Spleen (tissue), 11 donors: ENCODE data around the gene XPNPEP2. TPM values are rescaled to one million over a fixed set of nuclear protein-coding genes. Genes with fewer than 3 reads are reported as not detected.
A peak's percentile ranks its signal among the peaks of the same experiment; 100 is the strongest.

Source experiments
- DNase-seq: peaks from one replicate; pipeline ENCODE4 v3.0.0-alpha.2; 2020
- H3K27ac ChIP-seq, 8 donors: fragments of 200-600 bp; sonication (generic) in 7 of 8; 1 replicate in 4 of 8; 2 replicates in 4 of 8; pipeline versions ENCODE4 v1.5.0 to v1.8.0; 2016 to 2021; ENCODE audit warnings: inconsistent platforms in 4 of 8, mild to moderate bottlenecking in 4 of 8, moderate library complexity in 1 of 8
- H3K27me3 ChIP-seq, 7 donors: fragments of 200-600 bp; sonication (generic) in 6 of 7; replicated peaks in 1 of 7; 1 replicate in 4 of 7; 2 replicates in 3 of 7; pipeline versions ENCODE4 v1.5.0 to v1.8.0; 2016 to 2021; ENCODE audit warnings: inconsistent platforms in 3 of 7, mild to moderate bottlenecking in 1 of 7
- H3K36me3 ChIP-seq, 6 donors: fragments of 200-600 bp; sonication (generic) in 5 of 6; 1 replicate in 4 of 6; 2 replicates in 2 of 6; pipeline versions ENCODE4 v1.5.0 to v1.8.0; 2016 to 2021; ENCODE audit warnings: inconsistent platforms in 2 of 6
- H3K4me1 ChIP-seq, 6 donors: fragments of 200-600 bp; sonication (generic) in 5 of 6; 1 replicate in 3 of 6; 2 replicates in 3 of 6; pipeline versions ENCODE4 v1.5.0 to v1.8.0; 2016 to 2021; ENCODE audit warnings: inconsistent platforms in 3 of 6
- H3K4me3 ChIP-seq, 8 donors: fragments of 200-600 bp; sonication (generic) in 7 of 8; 1 replicate in 4 of 8; 2 replicates in 4 of 8; pipeline versions ENCODE4 v1.5.0 to v1.8.0; 2016 to 2021; ENCODE audit warnings: inconsistent platforms in 4 of 8, mild to moderate bottlenecking in 4 of 8, moderate library complexity in 2 of 8
- H3K9me3 ChIP-seq, 8 donors: fragments of 200-600 bp; sonication (generic) in 7 of 8; 1 replicate in 4 of 8; 2 replicates in 4 of 8; pipeline versions ENCODE4 v1.5.0 to v1.8.0; 2016 to 2021; ENCODE audit warnings: inconsistent platforms in 4 of 8
- POLR2A ChIP-seq, 3 donors: fragments of 450-650 bp; IDR thresholded peaks; one replicate each; pipeline ENCODE4 v1.5.1; 2017; ENCODE audit warnings: antibody characterized with exemption in 3 of 3, mild to moderate bottlenecking in 1 of 3
- POLR2AphosphoS5 ChIP-seq, 3 donors: sonication (generic); formaldehyde crosslinking; IDR thresholded peaks; one replicate each; pipeline ENCODE4 v1.5.1; 2017; ENCODE audit warnings: antibody characterized with exemption in 3 of 3
- WGBS, 5 donors: extraction: QIAGEN DNeasy Blood & Tissue Kit in 3 of 5; methylation state at CpG; one replicate each; pipeline versions ENCODE4 v1.1.5 to v1.1.7; 2013 to 2018; 5-methylcytosine and 5-hydroxymethylcytosine counted together
- intact Hi-C: fragments of 100-400 bp; cut with DNase I; formaldehyde crosslinking; loops from one replicate; pipeline ENCODE4 v1.15.0; 2023; ENCODE audit warnings: low total_unique reads
- polyA plus RNA-seq, 3 donors: library from polyadenylated mRNA; stranded (reverse); fragments of 200-250 nt; gene quantifications; one replicate each; pipeline ENCODE4 v1.2.1, GENCODE V29; 2013
- total RNA-seq, 7 donors: library from RNA; depleted of rRNA in 3 of 7; stranded (reverse); fragments of >200 nt in 3 of 7; fragmentation: NEBNext Ultra II Directional in 4 of 7; extraction: Animal tissue kit (Norgen Biotek cat#: 25700) in 4 of 7; gene quantifications; one replicate each; pipeline versions ENCODE4 v1.1.0 to v1.2.1, GENCODE V29; 2016 to 2021
- TF ChIP-seq, protein P1 (sequence below), 11 experiments: fragments of 200-600 bp in 7 of 11; fragments of 450-650 bp in 4 of 11; sonication (generic) in 4 of 11; IDR thresholded peaks in 8 of 11; conservative IDR thresholded peaks in 3 of 11; 1 replicate in 7 of 11; 2 replicates in 4 of 11; pipeline versions ENCODE4 v1.4.0 to v1.8.0; 2016 to 2021; ENCODE audit warnings: antibody characterized with exemption in 11 of 11, inconsistent platforms in 4 of 11, mild to moderate bottlenecking in 1 of 11
- donor health status: healthy with polysubstance abuse.
- donor health status: DM: no; HTN: no; CAD: no; lungs with moderate emphysema.
- donor health status: DM: no; HTN: no; CAD: no.
- donor health status: Bipolar disorder and iron deficiency.
- donor health status: healthy.
- donor health status: DM: no; HTN: no; CAD: no.
- donor health status: DM: yes; HTN: yes; CAD: no.

Gene XPNPEP2
- total and polyA plus RNA-seq, 10 donors = 0.09 to 0.74 (median 0.21) TPM

DNA sequence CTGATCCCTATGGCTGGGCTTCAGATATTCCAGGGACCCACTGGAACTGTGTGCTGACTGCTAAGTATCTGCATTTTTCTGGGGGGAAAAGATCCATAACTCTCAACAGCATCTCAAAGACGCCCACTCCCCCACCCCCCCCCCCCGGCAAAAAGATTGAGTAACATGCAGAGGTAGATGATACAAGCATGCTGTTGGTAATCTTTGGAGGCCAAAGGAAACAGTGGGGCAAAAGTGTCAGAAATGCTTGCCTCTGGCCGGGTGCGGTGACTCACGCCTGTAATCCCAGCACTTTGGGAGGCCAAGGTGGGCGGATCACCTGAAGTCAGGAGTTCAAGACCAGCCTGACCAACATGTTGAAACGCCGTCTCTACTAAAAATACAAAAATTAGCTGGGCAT is 12.2 kb downstream of the XPNPEP2 start:
- peak overlapping the region in 1 of 8 donors; percentile 50 for H3K27ac ChIP-seq
- intact Hi-C loops = no loop called here
- no peak for DNase-seq
- TF ChIP-seq POLR2A (IDR thresholded peaks at IDR 0.05) (no peak), POLR2AphosphoS5 (IDR thresholded peaks at IDR 0.05) (no peak)
- TF ChIP-seq, protein P1, sequence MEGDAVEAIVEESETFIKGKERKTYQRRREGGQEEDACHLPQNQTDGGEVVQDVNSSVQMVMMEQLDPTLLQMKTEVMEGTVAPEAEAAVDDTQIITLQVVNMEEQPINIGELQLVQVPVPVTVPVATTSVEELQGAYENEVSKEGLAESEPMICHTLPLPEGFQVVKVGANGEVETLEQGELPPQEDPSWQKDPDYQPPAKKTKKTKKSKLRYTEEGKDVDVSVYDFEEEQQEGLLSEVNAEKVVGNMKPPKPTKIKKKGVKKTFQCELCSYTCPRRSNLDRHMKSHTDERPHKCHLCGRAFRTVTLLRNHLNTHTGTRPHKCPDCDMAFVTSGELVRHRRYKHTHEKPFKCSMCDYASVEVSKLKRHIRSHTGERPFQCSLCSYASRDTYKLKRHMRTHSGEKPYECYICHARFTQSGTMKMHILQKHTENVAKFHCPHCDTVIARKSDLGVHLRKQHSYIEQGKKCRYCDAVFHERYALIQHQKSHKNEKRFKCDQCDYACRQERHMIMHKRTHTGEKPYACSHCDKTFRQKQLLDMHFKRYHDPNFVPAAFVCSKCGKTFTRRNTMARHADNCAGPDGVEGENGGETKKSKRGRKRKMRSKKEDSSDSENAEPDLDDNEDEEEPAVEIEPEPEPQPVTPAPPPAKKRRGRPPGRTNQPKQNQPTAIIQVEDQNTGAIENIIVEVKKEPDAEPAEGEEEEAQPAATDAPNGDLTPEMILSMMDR (IDR thresholded peaks at IDR 0.05 in 8 of 11, conservative IDR thresholded peaks at IDR 0.05 in 3 of 11) = no peak
- H3K4me1 ChIP-seq = peaks cover 0 to 21% (median 7%) of the 10 kb centered on the region in 6 donors
- no peaks in the 10 kb centered on the region for H3K9me3 ChIP-seq
- WGBS, 5 donors = 58 to 87% (median 80%) methylated on average over 7 to 8 of the region's 8 CpGs
- no peak overlapping the region for H3K4me3 ChIP-seq
- no peaks in the 10 kb centered on the region for H3K27me3 ChIP-seq
- H3K36me3 ChIP-seq = no peaks in the 10 kb centered on the region

DNA sequence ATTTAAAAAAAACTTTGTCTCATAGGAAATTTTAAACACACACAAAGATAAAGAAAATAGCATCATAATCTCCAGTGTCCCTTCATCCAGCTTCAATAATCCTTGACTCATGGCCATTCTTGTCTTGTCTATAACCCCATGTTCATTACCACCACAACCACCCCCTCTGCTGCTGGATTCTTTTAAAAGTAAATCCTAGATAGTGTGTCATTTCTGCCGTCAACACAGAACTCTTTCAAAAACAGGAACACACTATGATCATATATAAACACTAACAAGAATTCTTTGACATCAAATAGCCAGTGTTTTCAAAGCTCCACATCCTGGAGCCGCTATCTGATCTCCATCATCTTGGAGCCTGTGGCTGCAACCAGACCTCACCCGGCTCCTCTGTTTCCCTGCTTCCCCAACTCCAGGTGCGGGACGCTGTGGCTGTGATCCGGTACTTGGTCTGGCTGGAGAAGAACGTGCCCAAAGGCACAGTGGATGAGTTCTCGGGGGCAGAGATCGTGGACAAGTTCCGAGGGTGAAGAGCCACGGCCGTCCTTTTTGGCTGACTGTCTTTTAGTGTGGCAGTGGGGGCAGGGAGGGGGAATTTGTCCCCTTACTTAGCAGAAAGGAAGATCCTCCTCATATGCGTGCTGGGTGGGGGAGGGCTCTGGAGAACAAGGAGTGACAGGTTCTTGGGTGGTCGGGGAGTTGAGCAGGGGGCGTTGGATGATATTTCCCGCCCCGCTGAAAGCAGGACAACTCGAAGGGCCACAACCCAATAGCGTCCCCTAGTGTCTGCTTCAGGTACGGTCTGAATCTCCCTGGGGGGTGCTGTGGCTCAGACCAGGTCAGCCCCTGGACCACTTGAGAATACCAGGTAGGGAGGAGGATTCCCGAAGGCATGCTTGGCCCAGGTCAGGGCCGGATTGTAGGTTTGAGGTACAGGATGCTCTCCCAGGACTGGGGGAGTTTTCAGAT is 15.6 kb downstream of the XPNPEP2 start:
- Histone ChIP-seq H3K4me3 (no peak overlapping the region), H3K27ac (peak overlapping the region in 1 of 8 donors; percentile 1), H3K27me3 (no peaks in the 10 kb centered on the region), H3K4me1 (peaks cover 0 to 53% (median 35%) of the 10 kb centered on the region in 6 donors), H3K36me3 (no peaks in the 10 kb centered on the region), H3K9me3 (no peaks in the 10 kb centered on the region)
- TF ChIP-seq POLR2A (IDR thresholded peaks at IDR 0.05) = no peak
- TF ChIP-seq, protein P1 (IDR thresholded peaks at IDR 0.05 in 8 of 11, conservative IDR thresholded peaks at IDR 0.05 in 3 of 11) = peak in 5 of 11 experiments; percentile 22 to 34 (median 30)
- no peak for TF ChIP-seq POLR2AphosphoS5 (IDR thresholded peaks at IDR 0.05)
- peak; percentile 72 for DNase-seq
- intact Hi-C loops = no loop called here
- 39 to 78% (median 48%) methylated on average over 18 to 22 of the region's 22 CpGs for WGBS, 5 donors

DNA sequence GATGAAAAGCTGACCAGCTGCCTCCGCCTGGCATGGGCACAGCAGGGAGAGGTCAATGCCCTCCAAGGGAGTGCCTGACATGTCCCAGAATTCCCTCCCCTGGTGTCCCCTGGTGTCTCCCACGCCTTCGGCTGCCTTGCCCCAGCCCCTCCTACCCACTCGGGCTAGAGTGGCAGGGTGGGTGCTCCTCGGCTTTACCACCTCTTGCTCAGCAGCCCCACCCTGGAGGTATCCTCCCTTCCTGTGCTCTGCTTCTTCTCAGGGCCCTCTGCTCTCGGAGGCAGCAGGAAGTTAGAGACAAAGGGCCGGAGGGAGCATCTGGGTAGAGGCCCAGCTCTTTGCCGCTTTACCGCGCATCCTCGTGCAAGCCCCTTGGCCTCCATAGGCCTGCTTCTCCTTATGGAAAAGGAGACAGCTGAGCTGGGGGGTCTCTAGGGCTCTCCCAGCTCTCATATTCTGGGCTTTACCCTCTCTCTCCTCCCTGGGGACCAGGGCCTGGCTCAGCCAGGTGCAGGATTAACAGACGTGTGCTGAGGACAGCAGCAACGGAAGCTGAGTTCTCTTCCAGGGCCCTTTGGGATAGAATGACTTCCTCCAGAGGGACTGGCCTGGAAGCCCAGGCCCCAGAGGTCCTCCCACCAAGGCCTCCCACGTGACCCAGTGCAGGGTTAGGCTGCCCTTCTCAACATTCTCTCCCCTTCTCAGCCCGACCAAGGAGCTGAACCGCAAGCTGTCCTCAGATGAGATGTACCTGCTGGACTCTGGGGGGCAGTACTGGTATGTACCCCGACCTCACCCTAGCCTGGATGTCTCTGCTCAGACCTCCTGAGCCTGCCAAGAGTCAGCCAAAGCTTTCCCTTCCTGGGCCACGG is 17.2 kb downstream of the XPNPEP2 start:
- intact Hi-C loops = no loop called here
- peaks cover 6 to 70% (median 51%) of the 10 kb centered on the region in 6 donors for H3K4me1 ChIP-seq
- H3K27ac ChIP-seq = peak overlapping the region in 5 of 8 donors; percentile 27 to 70 (median 51)
- no peaks in the 10 kb centered on the region for H3K9me3 ChIP-seq
- H3K4me3 ChIP-seq = no peak overlapping the region
- WGBS, 5 donors = 27 to 66% (median 56%) methylated on average over 8 to 18 of the region's 18 CpGs
- no peaks in the 10 kb centered on the region for H3K27me3 ChIP-seq
- peak; percentile 79 for DNase-seq
- TF ChIP-seq, protein P1 (IDR thresholded peaks at IDR 0.05 in 8 of 11, conservative IDR thresholded peaks at IDR 0.05 in 3 of 11) = peak in 1 of 11 experiments; percentile 23
- TF ChIP-seq POLR2A (IDR thresholded peaks at IDR 0.05) = no peak
- peak in 2 of 3 donors; percentile 13 to 56 for TF ChIP-seq POLR2AphosphoS5 (IDR thresholded peaks at IDR 0.05)
- no peaks in the 10 kb centered on the region for H3K36me3 ChIP-seq
